SJSA1 (cell line): Measurements from ENCODE around the gene WNT3. TPM values are rescaled to one million over a fixed set of nuclear protein-coding genes. Genes with fewer than 3 reads are reported as not detected.
A peak's percentile ranks its signal among the peaks of the same experiment; 100 is the strongest.
"Not testable (repeated sequence)": the region's sequence is repeated elsewhere in the genome, so short reads cannot be mapped to it uniquely, and the experiment has no call there.

Experiments used
- DNase-seq, 2 experiments: peaks; one replicate each; pipeline ENCODE4 v3.0.0-alpha.2; 2015 to 2020; ENCODE audit warnings: low spot score in 2 of 2, low read depth in 1 of 2
- H3K27ac ChIP-seq: fragments of 250-450 bp; sonication (Bioruptor Pico); 2 replicates; pipeline ENCODE4 v1.5.1; 2020; ENCODE audit warnings: mild to moderate bottlenecking, moderate library complexity
- H3K27me3 ChIP-seq: fragments of 250-450 bp; sonication (Bioruptor Pico); replicated peaks from 2 replicates; pipeline ENCODE4 v1.5.1; 2020; ENCODE audit warnings: mild to moderate bottlenecking, moderate library complexity
- H3K36me3 ChIP-seq: fragments of 250-450 bp; sonication (Bioruptor Pico); 2 replicates; pipeline ENCODE4 v1.5.1; 2020; ENCODE audit warnings: mild to moderate bottlenecking
- H3K4me1 ChIP-seq: fragments of 250-450 bp; sonication (Bioruptor Pico); replicated peaks from 2 replicates; pipeline ENCODE4 v1.6.1; 2021; ENCODE audit warnings: mild to moderate bottlenecking
- H3K4me3 ChIP-seq: fragments of 250-450 bp; sonication (Bioruptor Pico); 2 replicates; pipeline ENCODE4 v1.5.1; 2020; ENCODE audit warnings: mild to moderate bottlenecking
- H3K9me3 ChIP-seq: fragments of 250-450 bp; sonication (Bioruptor Pico); replicated peaks from 2 replicates; pipeline ENCODE4 v1.5.1; 2020; ENCODE audit warnings: mild to moderate bottlenecking
- total RNA-seq: library from RNA; depleted of rRNA; stranded (reverse); fragments of >200 nt; shearing (Covaris generic); gene quantifications from 2 replicates; pipeline ENCODE4 v1.2.3, GENCODE V29; 2014

Gene WNT3
- total RNA-seq, 1 experiment from 2014 or later = 4.0 TPM

DNA sequence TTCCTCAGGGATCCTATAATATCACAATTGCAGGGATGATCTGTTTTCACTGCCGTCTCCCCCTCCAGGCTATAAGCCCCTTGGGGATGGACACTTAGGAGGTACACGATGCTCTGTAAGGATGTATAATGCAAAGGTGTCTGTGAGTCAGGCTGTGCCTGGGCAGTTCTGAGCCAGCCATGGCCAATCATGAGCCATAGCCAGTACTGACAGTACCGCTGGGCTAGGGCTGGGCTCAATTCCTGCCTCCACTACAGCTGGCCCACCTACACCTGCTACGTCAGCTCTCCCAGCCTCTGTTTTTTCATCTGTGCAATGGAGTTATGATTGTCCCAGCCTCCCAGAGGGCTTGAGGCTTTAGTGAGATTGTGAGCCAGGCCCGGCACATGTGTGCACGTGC, 30.0 kb upstream of the WNT3 start:
- Histone ChIP-seq H3K4me3 (no peak overlapping the region), H3K4me1 (peaks cover 9% of the 10 kb centered on the region), H3K27ac (no peak overlapping the region), H3K27me3 (peaks cover 77% of the 10 kb centered on the region), H3K36me3 (no peaks in the 10 kb centered on the region; the same call in 1 of the 2 replicates), H3K9me3 (no peaks in the 10 kb centered on the region)
- DNase-seq = no peak

DNA sequence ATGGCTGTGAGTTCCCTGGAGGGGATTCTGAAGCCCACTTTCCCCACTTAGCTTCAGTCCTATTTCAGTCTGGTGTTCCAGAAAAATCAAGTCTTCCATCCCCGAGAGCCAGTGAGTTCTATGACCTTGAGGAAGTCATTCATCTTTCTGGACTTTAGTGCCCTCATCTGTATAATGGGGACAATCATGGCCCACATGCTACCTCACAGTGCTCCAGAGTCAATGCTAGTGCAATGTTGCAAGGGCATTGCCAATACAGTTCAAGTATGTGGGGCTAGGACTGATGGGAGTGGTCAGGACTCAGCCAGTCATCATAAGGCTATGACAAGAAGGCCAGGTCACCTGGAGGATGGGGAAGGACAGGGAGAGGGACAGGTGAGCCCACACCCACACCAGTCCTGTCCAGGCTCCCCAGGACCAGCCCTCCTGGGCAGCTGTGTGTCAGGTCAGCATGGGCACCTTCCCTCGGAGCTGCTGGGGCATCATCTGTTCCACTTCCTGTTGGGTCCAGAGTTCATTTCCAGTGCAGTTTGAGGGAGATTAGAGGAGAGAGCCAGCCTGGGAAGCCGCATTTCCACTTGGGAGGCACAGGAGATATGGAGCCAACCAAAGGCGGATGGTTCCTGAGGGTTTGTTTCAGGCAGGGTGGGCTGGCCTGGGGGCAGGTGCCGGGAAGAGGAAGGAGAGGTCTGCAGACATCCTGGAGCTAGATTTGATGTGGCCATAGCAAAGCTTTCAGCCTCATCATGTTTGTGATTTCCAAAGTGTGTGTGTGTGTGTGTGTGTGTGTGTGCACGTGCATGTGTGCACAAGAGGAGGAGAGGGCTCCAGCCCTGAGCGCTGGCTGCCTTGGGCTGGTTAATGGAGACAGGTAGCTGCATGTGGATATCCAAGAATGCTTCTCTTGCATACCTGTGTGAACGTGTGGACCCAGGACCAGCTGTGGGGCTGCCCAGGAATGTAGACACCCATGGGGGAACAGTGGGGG, 29.0 kb upstream of the WNT3 start:
- Histone ChIP-seq H3K4me1 (peaks cover 9% of the 10 kb centered on the region), H3K27me3 (peaks cover 68% of the 10 kb centered on the region)

DNA sequence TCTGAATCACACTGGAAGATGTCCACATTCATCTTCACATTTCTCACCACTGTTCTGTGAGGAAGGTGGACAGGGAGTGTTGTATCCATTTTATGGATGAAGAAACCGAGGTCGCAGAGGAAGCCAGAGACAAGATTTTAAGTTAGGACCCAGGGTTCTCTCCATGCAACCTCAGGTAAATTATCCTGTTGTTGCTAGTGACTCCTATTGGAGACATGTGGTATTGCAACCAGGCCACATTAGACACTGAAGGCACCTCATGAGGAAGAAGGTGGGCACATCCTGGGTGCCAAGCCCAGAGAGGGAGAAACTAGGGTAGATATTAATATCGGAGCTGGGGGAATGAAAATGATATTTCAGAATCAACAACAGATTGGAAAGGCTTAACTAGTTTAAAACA, 24.3 kb upstream of the WNT3 start:
- no peak overlapping the region for H3K27ac ChIP-seq
- DNase-seq = no peak
- H3K27me3 ChIP-seq = peaks cover 42% of the 10 kb centered on the region
- no peaks in the 10 kb centered on the region for H3K4me1 ChIP-seq
- H3K36me3 ChIP-seq = no peaks in the 10 kb centered on the region
- no peak overlapping the region for H3K4me3 ChIP-seq
- H3K9me3 ChIP-seq = peaks cover 9% of the 10 kb centered on the region

More for the DNA sequence above, 29.0 kb upstream of the WNT3 start:
- H3K27ac ChIP-seq = no peak overlapping the region
- DNase-seq = no peak
- H3K36me3 ChIP-seq = no peaks in the 10 kb centered on the region; the same call in 1 of the 2 replicates
- H3K4me3 ChIP-seq = no peak overlapping the region
- H3K9me3 ChIP-seq = peaks cover 6% of the 10 kb centered on the region

DNA sequence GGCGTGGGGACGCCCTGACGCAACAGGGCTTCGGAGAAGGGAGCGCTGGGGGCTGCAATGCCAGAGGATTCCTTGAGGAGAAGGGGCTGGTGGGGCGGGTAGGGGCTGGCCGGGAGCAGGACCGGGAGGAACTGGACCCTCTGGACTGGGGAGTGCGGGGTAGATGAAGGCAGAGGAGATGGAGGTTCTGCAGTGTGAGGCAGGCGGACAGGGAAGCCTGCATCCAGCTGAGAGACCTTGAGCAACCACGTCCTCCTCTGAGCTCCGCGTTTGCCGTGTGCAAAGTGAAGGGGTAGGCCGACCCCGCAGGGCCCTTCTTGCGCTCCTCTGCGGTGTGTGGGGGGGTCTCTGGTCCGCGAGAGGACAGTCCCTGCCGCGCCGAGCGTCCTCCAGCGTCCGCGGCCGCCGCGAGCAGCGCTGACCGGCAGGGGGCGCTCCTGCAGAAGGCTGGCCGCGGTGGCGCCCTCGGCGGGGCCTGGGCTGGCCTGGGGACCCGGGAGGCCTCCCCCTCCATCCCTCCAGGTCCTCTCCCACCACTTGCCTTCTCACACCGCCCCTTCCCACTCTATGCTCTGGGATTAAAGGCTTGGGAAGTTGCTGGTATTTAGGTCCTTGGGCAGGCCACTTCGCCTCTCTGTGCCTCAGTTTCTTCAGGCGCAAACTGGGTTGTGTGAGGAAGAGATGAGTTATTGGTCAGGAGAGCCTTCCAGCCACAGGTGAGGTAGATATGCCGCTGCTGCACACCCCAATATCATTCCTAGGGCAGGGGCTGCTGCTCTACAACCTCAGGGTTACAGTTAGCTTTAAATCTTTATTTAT, 23.3 kb upstream of the WNT3 start:
- Histone ChIP-seq H3K9me3 (peaks cover 9% of the 10 kb centered on the region), H3K4me3 (no peak overlapping the region), H3K36me3 (no peaks in the 10 kb centered on the region), H3K27me3 (peaks cover 36% of the 10 kb centered on the region), H3K27ac (no peak overlapping the region), H3K4me1 (no peaks in the 10 kb centered on the region)
- no peak for DNase-seq

DNA sequence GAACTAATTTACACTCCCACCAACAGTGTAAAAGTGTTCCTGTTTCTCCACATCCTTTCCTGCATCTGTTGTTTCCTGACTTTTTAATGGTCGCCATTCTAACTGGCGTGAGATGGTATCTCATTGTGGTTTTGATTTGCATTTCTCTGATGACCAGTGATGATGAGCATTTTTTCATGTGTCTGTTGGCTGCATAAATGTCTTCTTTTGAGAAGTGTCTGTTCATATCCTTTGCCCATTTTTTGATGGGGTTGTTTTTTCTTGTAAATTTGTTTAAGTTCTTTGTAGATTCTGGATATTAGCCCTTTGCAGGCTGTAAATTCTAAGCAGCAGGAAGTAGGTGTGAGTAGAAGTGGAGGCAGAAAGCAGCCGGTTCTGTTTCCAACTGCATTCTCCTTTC, 22.1 kb upstream of the WNT3 start:
- H3K36me3 ChIP-seq, H3K27ac ChIP-seq, DNase-seq, H3K4me1 ChIP-seq, H3K9me3 ChIP-seq, H3K4me3 ChIP-seq: not testable (repeated sequence)
- peaks cover 26% of the 10 kb centered on the region for H3K27me3 ChIP-seq

DNA sequence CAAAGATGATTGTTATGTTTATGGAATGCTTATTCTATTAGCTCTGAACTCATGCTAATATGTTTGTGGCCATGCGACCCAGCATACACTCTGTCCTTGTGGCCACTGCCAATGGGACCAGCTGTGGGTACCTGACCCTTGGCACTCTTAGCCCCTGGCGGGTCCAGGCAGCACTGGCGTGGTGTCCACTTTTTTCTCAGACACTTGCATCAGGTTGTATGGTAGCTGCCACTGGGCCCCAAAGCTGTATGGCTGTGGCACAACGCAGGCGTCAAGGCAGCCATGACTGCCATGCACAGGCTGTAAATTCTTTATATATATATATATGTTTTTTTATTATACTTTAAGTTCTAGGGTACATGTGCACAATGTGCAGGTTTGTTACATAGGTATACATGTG, 20.7 kb upstream of the WNT3 start:
- no peak overlapping the region for H3K27ac ChIP-seq
- no peak for DNase-seq
- peaks cover 22% of the 10 kb centered on the region for H3K27me3 ChIP-seq
- no peaks in the 10 kb centered on the region for H3K4me1 ChIP-seq
- no peaks in the 10 kb centered on the region for H3K36me3 ChIP-seq
- H3K9me3 ChIP-seq = peaks cover 9% of the 10 kb centered on the region
- H3K4me3 ChIP-seq = no peak overlapping the region

DNA sequence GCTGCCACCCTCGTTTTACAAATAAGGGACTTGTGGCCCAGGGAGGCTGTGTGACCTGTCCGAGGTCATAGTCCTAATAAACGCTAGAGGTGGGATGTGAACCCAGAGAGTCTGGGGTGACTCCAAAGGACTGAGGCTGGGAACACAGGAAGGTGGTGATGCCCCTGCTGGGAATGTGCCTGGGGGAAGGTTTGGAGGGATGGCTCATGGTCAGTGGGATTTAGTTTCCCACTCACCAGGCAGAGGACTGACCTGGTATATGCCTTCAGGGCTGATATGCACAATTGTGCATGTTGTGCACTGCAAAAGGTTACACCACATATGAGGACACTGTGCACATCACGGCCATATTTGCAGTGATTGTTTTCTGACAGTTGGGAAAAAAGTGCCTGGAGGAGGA, 19.0 kb upstream of the WNT3 start:
- Histone ChIP-seq H3K27ac (no peak overlapping the region), H3K4me3 (no peak overlapping the region)
- DNase-seq = no peak

DNA sequence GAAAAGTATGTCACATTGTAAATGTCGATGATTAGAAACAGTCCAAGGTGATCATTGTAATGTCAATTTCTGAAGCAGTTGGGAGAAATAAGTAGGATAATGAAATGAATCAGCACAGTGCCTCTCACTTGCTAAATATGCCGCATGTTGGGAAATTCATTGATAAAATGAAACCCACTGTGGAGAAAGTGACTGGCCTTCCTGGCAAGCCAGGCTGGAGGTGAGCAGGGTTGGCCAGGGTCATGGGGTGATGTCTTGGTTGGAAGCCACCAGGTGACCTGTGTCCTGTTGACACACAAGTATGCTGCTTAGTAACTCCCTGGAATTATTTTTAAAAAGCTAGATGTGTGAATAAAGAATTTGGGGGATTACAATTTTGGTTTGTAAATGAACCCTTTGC, 18.0 kb upstream of the WNT3 start:
- H3K36me3 ChIP-seq = no peaks in the 10 kb centered on the region
- no peaks in the 10 kb centered on the region for H3K9me3 ChIP-seq
- H3K4me3 ChIP-seq = no peak overlapping the region
- H3K27ac ChIP-seq = no peak overlapping the region
- H3K4me1 ChIP-seq = no peaks in the 10 kb centered on the region
- no peak for DNase-seq
- H3K27me3 ChIP-seq = peaks cover 14% of the 10 kb centered on the region

More for the DNA sequence above, 19.0 kb upstream of the WNT3 start:
- Histone ChIP-seq H3K4me1 (no peaks in the 10 kb centered on the region), H3K27me3 (peaks cover 20% of the 10 kb centered on the region), H3K36me3 (no peaks in the 10 kb centered on the region), H3K9me3 (peaks cover 3% of the 10 kb centered on the region)

DNA sequence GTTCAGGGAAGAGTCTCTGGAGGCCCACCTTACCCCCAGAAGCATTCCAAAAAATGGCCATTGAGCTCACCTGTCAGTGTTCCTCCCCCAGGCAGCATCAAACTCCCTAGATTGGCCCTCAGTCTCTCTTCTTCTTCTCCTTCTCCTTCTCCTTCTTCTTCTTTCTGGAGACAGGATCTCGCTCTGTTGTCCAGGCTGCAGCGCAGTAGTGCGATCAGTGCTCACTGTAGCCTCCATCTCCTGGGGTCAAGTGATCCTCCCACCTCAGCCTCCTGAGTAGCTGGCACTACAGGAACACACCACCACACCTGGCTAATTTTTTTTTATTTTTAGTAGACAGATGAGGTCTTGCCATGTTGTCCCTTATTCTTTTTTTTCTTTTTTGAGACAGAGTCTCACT, 16.4 kb upstream of the WNT3 start:
- H3K27me3 ChIP-seq = no peaks in the 10 kb centered on the region
- H3K36me3 ChIP-seq = no peaks in the 10 kb centered on the region
- DNase-seq = no peak
- H3K4me3 ChIP-seq = no peak overlapping the region
- no peak overlapping the region for H3K27ac ChIP-seq
- no peaks in the 10 kb centered on the region for H3K4me1 ChIP-seq
- no peaks in the 10 kb centered on the region for H3K9me3 ChIP-seq

DNA sequence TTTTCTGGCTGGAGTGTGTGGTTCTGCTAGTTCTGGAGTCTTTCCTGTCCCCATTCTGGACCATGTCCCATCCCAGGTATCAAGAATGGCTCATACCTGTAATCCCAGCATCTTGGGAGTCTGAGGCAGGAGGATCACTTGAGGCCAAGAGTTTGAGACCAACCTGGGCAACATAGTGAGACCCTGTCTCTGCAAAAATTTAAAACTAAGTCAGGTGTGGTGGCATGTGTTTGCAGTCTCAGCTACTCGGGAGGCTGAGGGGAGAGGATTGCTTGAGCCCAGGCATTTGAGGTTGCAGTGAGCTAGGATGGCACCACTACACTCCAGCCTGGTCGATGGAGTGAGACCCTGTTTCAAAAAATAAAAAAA, 15.3 kb upstream of the WNT3 start:
- H3K4me1 ChIP-seq = no peaks in the 10 kb centered on the region
- peaks cover 5% of the 10 kb centered on the region for H3K27me3 ChIP-seq
- H3K9me3 ChIP-seq = no peaks in the 10 kb centered on the region
- no peak overlapping the region for H3K27ac ChIP-seq
- H3K36me3 ChIP-seq = no peaks in the 10 kb centered on the region
- DNase-seq = no peak
- no peak overlapping the region for H3K4me3 ChIP-seq

DNA sequence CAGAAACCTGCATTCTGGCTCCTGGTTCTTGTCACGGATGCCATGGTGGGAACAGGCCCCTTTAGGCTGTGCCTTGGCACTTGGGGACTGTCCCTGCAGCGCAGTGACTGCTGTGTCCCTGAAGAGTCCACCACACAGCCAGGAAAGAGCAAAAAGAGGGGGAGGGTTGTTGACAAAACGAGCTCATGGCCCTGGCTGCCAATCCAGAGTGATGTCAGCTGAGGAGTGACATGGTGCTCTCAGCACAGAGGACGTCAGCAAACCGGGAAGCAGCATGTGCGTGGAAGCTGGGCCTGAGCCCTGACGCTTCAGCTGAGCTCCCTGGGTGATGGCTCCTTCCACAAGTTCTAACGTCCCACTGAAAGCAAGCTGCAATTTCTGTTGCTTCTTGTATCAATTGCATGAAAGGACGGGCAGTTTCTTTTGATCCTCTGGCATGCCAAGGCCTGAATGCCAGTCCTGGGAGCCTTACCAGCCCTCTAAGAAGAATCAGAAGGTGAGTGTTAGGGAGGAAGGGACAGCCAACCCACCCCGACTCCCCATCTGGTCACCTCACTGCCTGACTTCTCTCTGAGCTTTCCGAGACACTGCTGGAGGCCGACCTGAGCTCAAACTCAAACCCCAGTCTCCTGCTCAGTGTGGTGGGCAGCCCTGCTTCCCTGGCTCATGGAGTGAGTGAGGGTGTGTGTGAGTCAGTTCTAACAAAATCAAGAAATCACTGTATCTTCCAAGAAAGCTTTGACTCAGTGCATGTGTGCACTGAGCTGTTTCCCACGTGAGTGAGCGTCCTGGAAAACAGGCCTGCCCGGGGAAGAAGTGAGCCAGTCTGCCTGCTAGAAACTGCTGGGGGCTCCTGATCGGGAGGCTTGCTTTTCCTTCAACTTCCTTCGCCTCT, 14.7 kb upstream of the WNT3 start:
- Histone ChIP-seq H3K4me1 (no peaks in the 10 kb centered on the region), H3K27me3 (peaks cover 6% of the 10 kb centered on the region), H3K4me3 (no peak overlapping the region), H3K9me3 (no peaks in the 10 kb centered on the region), H3K27ac (no peak overlapping the region), H3K36me3 (no peaks in the 10 kb centered on the region)
- DNase-seq = no peak

DNA sequence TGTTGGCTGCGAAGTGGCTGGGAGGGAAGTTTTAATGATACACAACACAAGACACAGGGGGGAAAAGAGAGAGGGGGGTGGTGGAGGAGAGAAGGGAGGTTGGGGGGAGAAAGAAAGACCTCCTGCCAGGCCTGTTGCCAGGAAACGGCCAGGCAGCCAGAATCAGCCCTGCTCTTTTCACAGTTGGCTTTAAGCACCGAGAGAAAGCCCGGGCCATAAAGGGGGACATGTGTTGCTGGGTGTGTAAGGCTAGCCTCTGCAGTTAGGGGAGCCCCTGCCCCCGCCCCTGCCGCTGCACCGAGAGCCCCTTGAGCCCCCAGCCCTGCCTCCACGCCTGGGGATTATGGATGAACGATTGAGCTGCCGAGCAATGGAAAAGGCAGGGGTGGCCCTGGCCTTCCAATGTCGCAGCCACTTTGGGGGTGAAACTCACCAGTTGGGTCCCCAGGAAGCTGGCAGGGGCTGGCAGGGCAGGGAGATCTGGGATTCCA, 13.9 kb upstream of the WNT3 start:
- no peaks in the 10 kb centered on the region for H3K4me1 ChIP-seq

More for the DNA sequence above, 13.9 kb upstream of the WNT3 start:
- Histone ChIP-seq H3K9me3 (no peaks in the 10 kb centered on the region), H3K27me3 (peaks cover 6% of the 10 kb centered on the region), H3K4me3 (no peak overlapping the region), H3K27ac (no peak overlapping the region), H3K36me3 (no peaks in the 10 kb centered on the region)
- DNase-seq = peak in 1 of 2 experiments; percentile 44
